ENCODE data around the gene PNCK. TPM values are rescaled to one million over a fixed set of nuclear protein-coding genes. Genes with fewer than 3 reads are reported as not detected.

The PNCK gene
- total and polyA plus RNA-seq, 2 experiments from 2014 or later, result 3.5 to 11.9 TPM

- no peaks in the 10 kb centered on the region for H3K27me3 ChIP-seq (ENCODE audit: insufficient read depth)
- peaks cover 4% of the 10 kb centered on the region; the same call in 1 of the 3 replicates for H3K4me1 Mint-ChIP-seq
- no peak overlapping the region for H2AFZ ChIP-seq
- no peaks in the 10 kb centered on the region for H3F3A ChIP-seq (replicated peaks; ENCODE audit: low read depth)
- no peak overlapping the region for H3K4me3 ChIP-seq
- H3K79me2 ChIP-seq (replicated peaks; ENCODE audit: insufficient read depth), result peaks cover 29% of the 10 kb centered on the region
- no peaks in the 10 kb centered on the region for H3K27me3 Mint-ChIP-seq (ENCODE audit: insufficient read depth, low read depth, poor library complexity)
- no peak overlapping the region for H3K4me2 ChIP-seq
- no peaks in the 10 kb centered on the region for H3K9me2 ChIP-seq (ENCODE audit: insufficient read depth)
- TF ChIP-seq ZNF331 (CRISPR knock-in tag; IDR thresholded peaks at IDR 0.05; ENCODE audit: low read depth) (no peak), CTCF (conservative IDR thresholded peaks at IDR 0.05; ENCODE audit: low read depth in 2 of 2) (no peak), STAT1 (IDR thresholded peaks at IDR 0.05; ENCODE audit: unreplicated experiment) (no peak), ZNF462 (CRISPR knock-in tag; IDR thresholded peaks at IDR 0.05) (no peak), EZH2 (IDR thresholded peaks at IDR 0.05; ENCODE audit: low read depth, unreplicated experiment) (no peak), POLR2AphosphoS5 (IDR thresholded peaks at IDR 0.05; ENCODE audit: low read depth) (no peak), ETS1 (IDR thresholded peaks at IDR 0.05) (no peak), JUNB (IDR thresholded peaks at IDR 0.05; ENCODE audit: unreplicated experiment) (no peak), NANOG (IDR thresholded peaks at IDR 0.05; ENCODE audit: borderline replicate concordance) (no peak), EZH2phosphoT487 (IDR thresholded peaks at IDR 0.05; ENCODE audit: unreplicated experiment) (no peak), ZNF114 (CRISPR knock-in tag; IDR thresholded peaks at IDR 0.05) (no peak), CREB1 (CRISPR knock-in tag; IDR thresholded peaks at IDR 0.05; ENCODE audit: low read depth) (no peak), REST (IDR thresholded peaks at IDR 0.05; ENCODE audit: unreplicated experiment) (no peak)
- H3K27ac ChIP-seq (ENCODE audit: low read depth), result no peak overlapping the region
- no peaks in the 10 kb centered on the region for H3K9me3 Mint-ChIP-seq
- H3K4me1 ChIP-seq (ENCODE audit: insufficient read depth), result peaks cover 7% of the 10 kb centered on the region; the same call in 1 of the 2 replicates
- no peak for ATAC-seq
- 0 out of 2 replicates have a peak, but pooled peaks cover 13% of the 10 kb centered on the region for H4K20me1 ChIP-seq (replicated peaks; ENCODE audit: insufficient read depth)
- no peaks in the 10 kb centered on the region for H3K36me3 ChIP-seq (ENCODE audit: insufficient read depth)
- no peak overlapping the region for H3K4me3 Mint-ChIP-seq
- DNase-seq (ENCODE audit: low spot score), result no peak
- H3K36me3 Mint-ChIP-seq (ENCODE audit: low read depth), result peaks cover 55% of the 10 kb centered on the region
- H3K27ac Mint-ChIP-seq, result no peak overlapping the region
Observed at GRCh38 chrX:153719238-153719637, 45.6 kb upstream of the PNCK start.

Data from GM23338 (cell line).